ENCODE data around the gene PRKG1. TPM values are rescaled to one million over a fixed set of nuclear protein-coding genes. Genes with fewer than 3 reads are reported as not detected.

PRKG1 gene
- polyA plus RNA-seq, 3 donors: not detected

- H3K36me3 ChIP-seq (replicated peaks in 1 of 2; ENCODE audit: control insufficient read depth in 1 of 2, insufficient read depth in 2 of 2, low read length in 2 of 2): no peaks in the 10 kb centered on the region
- Mint-ChIP-seq H3K36me3 (no peaks in the 10 kb centered on the region), H3K4me1 (no peaks in the 10 kb centered on the region), H3K9me3 (peaks cover 0 to 2% (median 0%) of the 10 kb centered on the region in 7 donors), H3K4me3 (no peak overlapping the region), H3K27ac (no peak overlapping the region), H3K27me3 (ENCODE audit: low read depth in 3 of 3) (no peaks in the 10 kb centered on the region)
- H2AFZ ChIP-seq (ENCODE audit: insufficient read depth, low read depth, low read length, poor library complexity, severe bottlenecking): no peak overlapping the region
- no peak overlapping the region for H3K4me3 ChIP-seq (replicated peaks in 1 of 3; ENCODE audit: low read depth in 2 of 3, low read length in 3 of 3)
- H3K27ac ChIP-seq (ENCODE audit: low read depth in 1 of 2, low read length in 2 of 2): no peak overlapping the region
- WGBS (ENCODE audit: insufficient coverage): 86% methylated on average over 2 of the region's 4 CpGs
- intact Hi-C loops (cut with micrococcal nuclease): no loop called here
- no peaks in the 10 kb centered on the region for H3K9me3 ChIP-seq (replicated peaks in 1 of 2; ENCODE audit: control insufficient read depth in 1 of 2, insufficient read depth in 1 of 2, low read length in 2 of 2)
- H3K27me3 ChIP-seq (ENCODE audit: control insufficient read depth in 2 of 2, insufficient read depth in 2 of 2, low read length in 2 of 2): no peaks in the 10 kb centered on the region
- H3K79me2 ChIP-seq (ENCODE audit: insufficient read depth, low read length): no peaks in the 10 kb centered on the region
- TF ChIP-seq CTCF (IDR thresholded peaks at IDR 0.05): no peak
- H4K20me1 ChIP-seq (ENCODE audit: insufficient read depth, low read length): no peaks in the 10 kb centered on the region
- no peak for DNase-seq
- H3K4me2 ChIP-seq (replicated peaks; ENCODE audit: extremely low read depth, low read length, poor library complexity, severe bottlenecking): no peak overlapping the region
- H3K9ac ChIP-seq (ENCODE audit: insufficient read depth, low read length, poor library complexity, severe bottlenecking): no peak overlapping the region
- H3K4me1 ChIP-seq (ENCODE audit: control insufficient read depth in 1 of 2, insufficient read depth in 2 of 2, low read length in 2 of 2): no peaks in the 10 kb centered on the region
These were observed 568.3 kb downstream of the PRKG1 start for GRCh38 chr10:51642581-51642980.

- no peaks in the 10 kb centered on the region for H3K27me3 Mint-ChIP-seq (ENCODE audit: low read depth in 3 of 3)
- H3K36me3 Mint-ChIP-seq: no peaks in the 10 kb centered on the region
- no peak overlapping the region for H3K27ac ChIP-seq (ENCODE audit: low read depth in 1 of 2, low read length in 2 of 2)
- no peaks in the 10 kb centered on the region for H3K36me3 ChIP-seq (replicated peaks in 1 of 2; ENCODE audit: control insufficient read depth in 1 of 2, insufficient read depth in 2 of 2, low read length in 2 of 2)
- no peaks in the 10 kb centered on the region for H3K9me3 ChIP-seq (replicated peaks in 1 of 2; ENCODE audit: control insufficient read depth in 1 of 2, insufficient read depth in 1 of 2, low read length in 2 of 2)
- no peak overlapping the region for H3K4me3 Mint-ChIP-seq
- H3K4me3 ChIP-seq (replicated peaks in 1 of 3; ENCODE audit: low read depth in 2 of 3, low read length in 3 of 3): no peak overlapping the region
- no peaks in the 10 kb centered on the region for H3K4me1 Mint-ChIP-seq
- no peaks in the 10 kb centered on the region for H3K4me1 ChIP-seq (ENCODE audit: control insufficient read depth in 1 of 2, insufficient read depth in 2 of 2, low read length in 2 of 2)
- H3K27me3 ChIP-seq (ENCODE audit: control insufficient read depth in 2 of 2, insufficient read depth in 2 of 2, low read length in 2 of 2): no peaks in the 10 kb centered on the region
- H3K9ac ChIP-seq (ENCODE audit: insufficient read depth, low read length, poor library complexity, severe bottlenecking): no peak overlapping the region
- intact Hi-C loops (cut with micrococcal nuclease): no loop called here
- peak overlapping the region in 1 of 7 donors; percentile 34 for H3K27ac Mint-ChIP-seq
- H3K4me2 ChIP-seq (replicated peaks; ENCODE audit: extremely low read depth, low read length, poor library complexity, severe bottlenecking): no peak overlapping the region
- 88% methylated on average over 1 of the region's 3 CpGs for WGBS (ENCODE audit: insufficient coverage)
- no peak for DNase-seq
- H3K79me2 ChIP-seq (ENCODE audit: insufficient read depth, low read length): no peaks in the 10 kb centered on the region
- H2AFZ ChIP-seq (ENCODE audit: insufficient read depth, low read depth, low read length, poor library complexity, severe bottlenecking): no peak overlapping the region
- TF ChIP-seq CTCF (IDR thresholded peaks at IDR 0.05): no peak
- no peaks in the 10 kb centered on the region for H4K20me1 ChIP-seq (ENCODE audit: insufficient read depth, low read length)
- H3K9me3 Mint-ChIP-seq: peaks cover 0 to 3% (median 0%) of the 10 kb centered on the region in 7 donors
These were observed 569.4 kb downstream of the PRKG1 start for GRCh38 chr10:51643734-51644133.
